Endothelial cell of umbilical vein (primary cell): Measurements from ENCODE around the gene SPEN. TPM values are rescaled to one million over a fixed set of nuclear protein-coding genes. Genes with fewer than 3 reads are reported as not detected.

Experiments
- BruUV-seq: library from RNA; stranded (reverse); fragments of 400-500 nt; replicated peaks from 2 replicates; lab custom pipeline; 2021; lab: Mats Ljungman, UMichigan
- CTCF ChIA-PET: fragments of 300-600, 350-600 bp; sonication (Branson Sonifier 250); formaldehyde crosslinking; loops from one replicate; lab custom pipeline; 2021; ENCODE audit warnings: antibody characterized with exemption, inconsistent platforms; lab: Charles Lee
- POLR2A ChIA-PET: fragments of 300-600, 350-600 bp; sonication (Branson Sonifier 250); formaldehyde crosslinking; loops from one replicate; lab custom pipeline; 2021; ENCODE audit warnings: antibody characterized with exemption, inconsistent platforms; lab: Charles Lee
- DNase-seq: peaks from one replicate; pipeline ENCODE4 v3.0.0-alpha.2; 2011; ENCODE audit warnings: low read depth, low spot score
- FAIRE-seq: peaks from 2 replicates; lab custom pipeline; 2011; peaks lifted over from hg19 to GRCh38; lab: Jason Lieb, UNC
- H2AFZ ChIP-seq: 2 replicates; pipeline ENCODE4 v1.6.0; 2012; ENCODE audit warnings: low read depth, low read length, control low read depth, inconsistent platforms
- H3K27ac ChIP-seq: 2 replicates; pipeline ENCODE4 v1.5.1; 2011; ENCODE audit warnings: low read depth, mild to moderate bottlenecking, control low read depth, low read length, moderate library complexity; ENCODE audit not compliant: insufficient read depth
- H3K27me3 ChIP-seq, 2 experiments: 2 replicates each; pipeline versions ENCODE4 v1.6.0 to v1.6.1; 2011; ENCODE audit warnings: low read length in 2 of 2, mixed read lengths in 1 of 2; ENCODE audit not compliant: control insufficient read depth in 2 of 2, insufficient read depth in 2 of 2
- H3K36me3 ChIP-seq, 2 experiments: 2 replicates in 1 of 2; 3 replicates in 1 of 2; pipeline ENCODE4 v1.5.1; 2011; ENCODE audit warnings: low read length in 2 of 2, mild to moderate bottlenecking in 1 of 2, moderate library complexity in 1 of 2; ENCODE audit not compliant: control insufficient read depth in 2 of 2, insufficient read depth in 2 of 2; ENCODE audit errors: extremely low read depth in 1 of 2
- H3K4me1 ChIP-seq: 3 replicates; pipeline ENCODE4 v1.5.1; 2011; ENCODE audit warnings: mild to moderate bottlenecking, low read length; ENCODE audit not compliant: control insufficient read depth, insufficient read depth; ENCODE audit errors: extremely low read depth
- H3K4me2 ChIP-seq: 2 replicates; pipeline ENCODE4 v1.6.1; 2011; ENCODE audit warnings: low read length, control low read depth, mixed read lengths; ENCODE audit not compliant: insufficient read depth
- H3K4me3 ChIP-seq, 3 experiments: fragments of 200-600 bp in 1 of 3; sonication (generic), shearing (Covaris generic) in 1 of 3; replicated peaks in 1 of 3; 2 replicates each; pipeline ENCODE4 v1.5.1; 2011 to 2016; ENCODE audit warnings: control low read depth in 3 of 3, low read length in 3 of 3, mild to moderate bottlenecking in 2 of 3, inconsistent platforms in 1 of 3, low read depth in 1 of 3, moderate library complexity in 1 of 3; ENCODE audit not compliant: insufficient read depth in 1 of 3
- H3K79me2 ChIP-seq: 2 replicates; pipeline ENCODE4 v1.6.0; 2012; ENCODE audit warnings: low read length, inconsistent platforms; ENCODE audit not compliant: control insufficient read depth, insufficient read depth
- H3K9ac ChIP-seq: replicated peaks from 2 replicates; pipeline ENCODE3; 2011; ENCODE audit warnings: low read length, control low read depth; ENCODE audit not compliant: insufficient read depth; ENCODE audit errors: extremely low read depth
- H3K9me1 ChIP-seq: replicated peaks from 3 replicates; pipeline ENCODE4 v1.6.0; 2011; ENCODE audit warnings: mild to moderate bottlenecking, low read length; ENCODE audit not compliant: control insufficient read depth, insufficient read depth; ENCODE audit errors: extremely low read depth
- H3K9me3 ChIP-seq: replicated peaks from 2 replicates; pipeline ENCODE4 v1.5.1; 2012; ENCODE audit warnings: low read length, inconsistent platforms; ENCODE audit not compliant: control insufficient read depth, insufficient read depth
- H4K20me1 ChIP-seq: replicated peaks from 2 replicates; pipeline ENCODE3; 2011; ENCODE audit warnings: mild to moderate bottlenecking, low read length; ENCODE audit not compliant: control insufficient read depth, insufficient read depth; ENCODE audit errors: extremely low read depth
- FOS ChIP-seq: IDR thresholded peaks from 2 replicates; pipeline ENCODE4 v1.6.1; 2011; ENCODE audit warnings: mild to moderate bottlenecking, low read length, moderate library complexity, borderline replicate concordance; ENCODE audit not compliant: insufficient read depth
- GATA2 ChIP-seq: IDR thresholded peaks from 2 replicates; pipeline ENCODE4 v1.7.0; 2011; ENCODE audit warnings: low read depth, mild to moderate bottlenecking, moderate library complexity, mixed read lengths, low read length; ENCODE audit not compliant: insufficient read length, insufficient read depth
- JUN ChIP-seq: IDR thresholded peaks from 2 replicates; pipeline ENCODE4 v1.6.1; 2011; ENCODE audit warnings: borderline replicate concordance, low read depth; ENCODE audit not compliant: insufficient read length, insufficient read depth
- MYC ChIP-seq: IDR thresholded peaks from one replicate; pipeline ENCODE4 v1.6.1; 2011; ENCODE audit warnings: mild to moderate bottlenecking, low read depth, low read length
- POLR2A ChIP-seq: IDR thresholded peaks from 2 replicates; pipeline ENCODE4 v1.6.1; 2012; ENCODE audit warnings: low read depth, mild to moderate bottlenecking, control low read depth, low read length
- POLR2AphosphoS5 ChIP-seq: IDR thresholded peaks from 2 replicates; pipeline ENCODE4 v1.6.1; 2012; ENCODE audit warnings: low read depth, mild to moderate bottlenecking, control low read depth, low read length, moderate library complexity; ENCODE audit not compliant: insufficient read depth
- dilution Hi-C: fragments of 300-500 bp; cut with MboI; formaldehyde crosslinking; loops from one replicate; pipeline ENCODE4 v1.15.0; 2019; ENCODE audit warnings: low sequenced_read_pairs; ENCODE audit not compliant: extremely low pct_ligation_motif_present
- intact Hi-C: fragments of 100-400 bp; cut with micrococcal nuclease; formaldehyde crosslinking; loops from one replicate; pipeline ENCODE4 v1.10.0; 2022
- polyA plus RNA-seq, 4 experiments: library from polyadenylated mRNA; depleted of rRNA in 3 of 4; stranded (reverse) in 3 of 4; unstranded in 1 of 4; fragments of >200 nt; gene quantifications; 2 replicates each; pipeline versions ENCODE4 v1.2.1 to v1.2.3, GENCODE V29; 2011 to 2012; ENCODE audit warnings: missing spikeins in 1 of 4
- total RNA-seq: library from RNA; stranded (reverse); gene quantifications from 2 replicates; pipeline ENCODE4 v1.2.3, GENCODE V29; 2021
- TF ChIP-seq, protein P1 (sequence below): IDR thresholded peaks from 2 replicates; pipeline ENCODE4 v1.6.1; 2011; ENCODE audit not compliant: insufficient read depth, insufficient read length

SPEN gene
- total and polyA plus RNA-seq, 2 donors (not counting 3 experiments of a cell fraction or from before 2014, with no cell fraction given): 9.3 to 44.4 TPM

DNA sequence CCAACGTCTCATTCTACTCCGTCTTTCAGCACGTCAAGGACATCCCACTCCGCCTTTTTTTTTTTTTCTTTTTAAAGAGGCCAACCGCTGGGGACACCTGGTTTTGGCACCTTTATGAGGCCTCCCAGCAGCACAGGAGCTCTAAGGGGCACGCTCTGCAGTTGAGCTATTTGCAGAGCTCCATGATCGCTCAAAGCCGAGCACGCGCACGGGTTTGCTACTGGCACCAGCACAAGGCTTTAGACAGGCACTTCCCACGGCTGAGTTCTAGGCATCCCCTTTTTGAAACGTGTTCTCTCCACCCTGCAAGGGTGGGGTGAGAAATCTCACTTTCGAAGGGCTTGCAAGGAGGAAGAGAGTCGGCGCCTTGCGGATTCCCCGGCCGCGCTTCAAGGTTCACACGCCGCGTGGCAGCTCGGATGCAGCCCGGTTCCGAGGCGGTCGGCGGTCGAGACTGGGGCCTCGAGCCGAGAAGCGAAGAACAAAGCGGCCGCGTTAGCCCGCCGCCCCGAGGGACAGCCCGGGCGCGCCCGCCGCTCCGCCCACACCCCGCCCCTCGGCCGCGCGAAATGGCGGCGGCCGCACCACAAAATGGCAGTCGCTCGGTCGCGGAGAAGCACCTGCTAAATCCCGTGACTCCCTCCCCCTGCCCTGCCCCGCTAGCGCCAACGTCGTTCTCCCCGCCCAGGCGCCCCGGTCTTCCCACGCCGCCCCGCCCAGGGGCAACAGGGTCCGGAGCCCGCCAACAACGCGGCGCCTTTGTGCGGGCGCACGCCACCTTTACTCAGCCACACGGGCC is 12.9 kb upstream of the SPEN start:
- peak overlapping the region; percentile 1 for H2AFZ ChIP-seq
- CTCF ChIA-PET: interaction anchor here (0.6 to 1.7 kb wide), 14 partner anchors 9 to 495 kb away, joined by 3 to 11 read pairs (median 4); partner anchors contain the start of genes SPEN and ZBTB17
- H3K9me3 ChIP-seq: no peaks in the 10 kb centered on the region
- dilution Hi-C loops: no loop called here
- POLR2A ChIA-PET: interaction anchor here (1.1 to 2.0 kb wide), 4 partner anchors 10 to 15 kb away, joined by 5 to 9 read pairs (median 8); partner anchors contain the start of gene SPEN
- H3K9ac ChIP-seq: peak overlapping the region; percentile 91
- peak; percentile 83 for FAIRE-seq
- H3K27ac ChIP-seq: peak overlapping the region; percentile 95
- H3K4me1 ChIP-seq: peaks cover 3% of the 10 kb centered on the region
- H3K4me2 ChIP-seq: peak overlapping the region; percentile 99
- peak overlapping the region; percentile 66 to 98 (median 87) for H3K4me3 ChIP-seq
- TF ChIP-seq FOS (no peak), POLR2A (peak; percentile 63), GATA2 (no peak), MYC (no peak), POLR2AphosphoS5 (peak; percentile 99), JUN (no peak)
- TF ChIP-seq, protein P1, sequence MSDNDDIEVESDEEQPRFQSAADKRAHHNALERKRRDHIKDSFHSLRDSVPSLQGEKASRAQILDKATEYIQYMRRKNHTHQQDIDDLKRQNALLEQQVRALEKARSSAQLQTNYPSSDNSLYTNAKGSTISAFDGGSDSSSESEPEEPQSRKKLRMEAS: peak; percentile 4
- no peaks in the 10 kb centered on the region for H3K36me3 ChIP-seq
- TSS peak; percentile 57 for BruUV-seq
- peaks cover 8% of the 10 kb centered on the region for H3K79me2 ChIP-seq
- peak; percentile 89 for DNase-seq
- no peaks in the 10 kb centered on the region for H3K27me3 ChIP-seq
- H4K20me1 ChIP-seq: no peaks in the 10 kb centered on the region
- no peaks in the 10 kb centered on the region for H3K9me1 ChIP-seq
- intact Hi-C loops: loop anchor here (1.0 to 2.0 kb wide), 6 partner anchors 13 to 102 kb away; partner anchors contain the start of gene SPEN
